Kidney epithelial cell (primary cell): ENCODE data around the gene FHOD3. TPM values are rescaled to one million over a fixed set of nuclear protein-coding genes. Genes with fewer than 3 reads are reported as not detected.

Experiments
- DNase-seq: peaks from one replicate; pipeline ENCODE4 v3.0.0-alpha.2; 2010; ENCODE audit warnings: low read depth
- H3K27me3 ChIP-seq: 2 replicates; pipeline ENCODE4 v1.6.0; 2011; ENCODE audit warnings: low read length; ENCODE audit not compliant: control insufficient read depth, insufficient read depth
- H3K36me3 ChIP-seq: 2 replicates; pipeline ENCODE4 v1.5.1; 2011; ENCODE audit warnings: low read length; ENCODE audit not compliant: control insufficient read depth, insufficient read depth
- H3K4me3 ChIP-seq: 2 replicates; pipeline ENCODE4 v1.5.1; 2011; ENCODE audit warnings: low read depth, mild to moderate bottlenecking, control low read depth, low read length
- CTCF ChIP-seq: IDR thresholded peaks from 2 replicates; pipeline ENCODE4 v1.5.1; 2011; ENCODE audit warnings: mild to moderate bottlenecking, moderate library complexity, low read length, control low read depth, inconsistent platforms; ENCODE audit not compliant: insufficient read depth, poor library complexity, severe bottlenecking
- total RNA-seq: library from RNA; depleted of rRNA; stranded (reverse); fragments of >200 nt; gene quantifications from 2 replicates; pipeline ENCODE4 v1.2.3, GENCODE V29; 2015

Gene FHOD3
- total RNA-seq, 1 donor from 2014 or later: 47.2 TPM

- DNase-seq: no peak
- Histone ChIP-seq H3K36me3 (peaks cover 1% of the 10 kb centered on the region), H3K27me3 (no peaks in the 10 kb centered on the region), H3K4me3 (no peak overlapping the region)
- no peak for TF ChIP-seq CTCF
Observed at GRCh38 chr18:36732264-36732663, 434.8 kb downstream of the FHOD3 start.

- TF ChIP-seq CTCF: no peak
- Histone ChIP-seq H3K27me3 (no peaks in the 10 kb centered on the region), H3K4me3 (no peak overlapping the region), H3K36me3 (peaks cover 1% of the 10 kb centered on the region)
- no peak for DNase-seq
Observed at GRCh38 chr18:36733150-36733549, 435.6 kb downstream of the FHOD3 start.

GRCh38 chr18:36734596-36734995, 437.1 kb downstream of the FHOD3 start:
- no peaks in the 10 kb centered on the region for H3K27me3 ChIP-seq
- no peak overlapping the region for H3K4me3 ChIP-seq
- peaks cover 1% of the 10 kb centered on the region for H3K36me3 ChIP-seq
- DNase-seq: no peak
- TF ChIP-seq CTCF: no peak

- TF ChIP-seq CTCF: no peak
- Histone ChIP-seq H3K27me3 (no peaks in the 10 kb centered on the region), H3K4me3 (no peak overlapping the region), H3K36me3 (peaks cover 1% of the 10 kb centered on the region)
- DNase-seq: no peak
Observed at GRCh38 chr18:36735130-36735529, 437.6 kb downstream of the FHOD3 start.

GRCh38 chr18:36736094-36736493, 438.6 kb downstream of the FHOD3 start:
- Histone ChIP-seq H3K4me3 (no peak overlapping the region), H3K27me3 (no peaks in the 10 kb centered on the region), H3K36me3 (peaks cover 1% of the 10 kb centered on the region)
- DNase-seq: no peak
- TF ChIP-seq CTCF: no peak

- no peak for TF ChIP-seq CTCF
- H3K27me3 ChIP-seq: no peaks in the 10 kb centered on the region
- DNase-seq: no peak
- H3K4me3 ChIP-seq: no peak overlapping the region
- H3K36me3 ChIP-seq: peaks cover 4% of the 10 kb centered on the region
Observed at GRCh38 chr18:36737316-36737715, 439.8 kb downstream of the FHOD3 start.
